ENCODE data around the gene ITGBL1. TPM values are rescaled to one million over a fixed set of nuclear protein-coding genes. Genes with fewer than 3 reads are reported as not detected.

ITGBL1 gene
- total and polyA plus RNA-seq, 8 donors, result 0.63 to 9.5 (median 1.6) TPM

- intact Hi-C loops (cut with DNase I), result no loop called here
- H3K27ac ChIP-seq, result no peak overlapping the region
- no peak for FAIRE-seq
- no peaks in the 10 kb centered on the region for H3K4me1 ChIP-seq
- TF ChIP-seq, protein P1, sequence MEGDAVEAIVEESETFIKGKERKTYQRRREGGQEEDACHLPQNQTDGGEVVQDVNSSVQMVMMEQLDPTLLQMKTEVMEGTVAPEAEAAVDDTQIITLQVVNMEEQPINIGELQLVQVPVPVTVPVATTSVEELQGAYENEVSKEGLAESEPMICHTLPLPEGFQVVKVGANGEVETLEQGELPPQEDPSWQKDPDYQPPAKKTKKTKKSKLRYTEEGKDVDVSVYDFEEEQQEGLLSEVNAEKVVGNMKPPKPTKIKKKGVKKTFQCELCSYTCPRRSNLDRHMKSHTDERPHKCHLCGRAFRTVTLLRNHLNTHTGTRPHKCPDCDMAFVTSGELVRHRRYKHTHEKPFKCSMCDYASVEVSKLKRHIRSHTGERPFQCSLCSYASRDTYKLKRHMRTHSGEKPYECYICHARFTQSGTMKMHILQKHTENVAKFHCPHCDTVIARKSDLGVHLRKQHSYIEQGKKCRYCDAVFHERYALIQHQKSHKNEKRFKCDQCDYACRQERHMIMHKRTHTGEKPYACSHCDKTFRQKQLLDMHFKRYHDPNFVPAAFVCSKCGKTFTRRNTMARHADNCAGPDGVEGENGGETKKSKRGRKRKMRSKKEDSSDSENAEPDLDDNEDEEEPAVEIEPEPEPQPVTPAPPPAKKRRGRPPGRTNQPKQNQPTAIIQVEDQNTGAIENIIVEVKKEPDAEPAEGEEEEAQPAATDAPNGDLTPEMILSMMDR (IDR thresholded peaks at IDR 0.05), result no peak
- ATAC-seq, result no peak
- H3K36me3 ChIP-seq, result no peaks in the 10 kb centered on the region
- no peak for DNase-seq
- H3K9me3 ChIP-seq, result no peaks in the 10 kb centered on the region
- H3K27me3 ChIP-seq, result no peaks in the 10 kb centered on the region
- H3K4me3 ChIP-seq, result no peak overlapping the region
These were observed 103.1 kb downstream of the ITGBL1 start for GRCh38 chr13:101555610-101556009.

DNA sequence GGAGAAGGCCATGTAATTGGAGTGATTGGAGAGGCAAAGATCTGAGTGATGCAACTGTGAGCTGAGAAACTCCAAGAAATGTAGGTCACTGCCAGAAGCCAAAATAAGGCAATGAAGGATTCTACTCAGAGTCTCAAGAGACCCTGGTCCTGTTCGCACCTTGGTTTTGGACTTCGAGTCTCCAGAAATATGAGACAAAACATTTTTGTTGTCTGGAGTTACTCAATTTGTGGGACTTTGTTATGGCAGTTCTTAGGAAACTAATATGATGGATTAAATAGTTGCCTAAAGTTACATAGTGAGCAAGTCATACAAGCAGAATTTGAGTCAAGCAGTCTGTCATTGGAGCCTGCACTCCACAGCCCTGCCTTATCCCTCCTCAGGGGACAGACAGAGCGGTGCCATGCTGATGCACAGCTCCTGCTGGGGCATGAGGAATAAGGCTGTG, 104.2 kb downstream of the ITGBL1 start:
- H3K4me3 ChIP-seq, result no peak overlapping the region
- WGBS, 2 donors, result 76 to 81% methylated on average over 3 of the region's 3 CpGs
- no peaks in the 10 kb centered on the region for H3K9me3 ChIP-seq
- no peaks in the 10 kb centered on the region for H3K36me3 ChIP-seq
- intact Hi-C loops (cut with DNase I), result no loop called here
- TF ChIP-seq, protein P1 (IDR thresholded peaks at IDR 0.05), result no peak
- H3K27me3 ChIP-seq, result no peaks in the 10 kb centered on the region
- no peak overlapping the region for H3K27ac ChIP-seq
- no peaks in the 10 kb centered on the region for H3K4me1 ChIP-seq
- DNase-seq (no peak), FAIRE-seq (no peak), ATAC-seq (no peak)

DNA sequence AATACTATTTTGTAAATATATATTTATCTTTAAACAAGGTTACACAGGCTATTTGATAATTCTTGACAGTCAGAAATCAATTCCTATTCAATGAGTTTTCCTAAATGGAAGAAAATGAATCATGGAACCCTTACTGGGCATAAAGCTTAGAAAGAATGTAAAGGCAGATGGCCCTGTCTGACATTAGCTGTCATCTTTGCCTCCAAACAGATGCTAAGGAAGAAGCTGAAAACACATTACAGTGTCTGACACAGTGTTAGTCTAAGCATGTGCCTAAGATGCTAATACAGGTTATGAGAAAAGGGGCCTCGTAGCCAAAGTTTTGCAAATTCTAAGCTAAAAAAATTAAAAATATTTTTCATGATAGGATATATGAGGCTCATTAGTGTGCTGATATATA, 112.8 kb downstream of the ITGBL1 start:
- TF ChIP-seq, protein P1 (IDR thresholded peaks at IDR 0.05), result no peak
- Histone ChIP-seq H3K27me3 (no peaks in the 10 kb centered on the region), H3K36me3 (no peaks in the 10 kb centered on the region), H3K4me3 (no peak overlapping the region), H3K4me1 (no peaks in the 10 kb centered on the region), H3K9me3 (no peaks in the 10 kb centered on the region), H3K27ac (no peak overlapping the region)
- FAIRE-seq, result no peak
- intact Hi-C loops (cut with DNase I), result no loop called here
- WGBS, 2 donors, result 72 to 89% methylated on average over 1 of the region's 1 CpG
- DNase-seq, result no peak
- ATAC-seq, result no peak

GRCh38 chr13:101567841-101568240, 115.4 kb downstream of the ITGBL1 start:
- TF ChIP-seq, protein P1 (IDR thresholded peaks at IDR 0.05), result no peak
- 62 to 72% methylated on average over 4 of the region's 4 CpGs for WGBS, 2 donors
- Histone ChIP-seq H3K27me3 (no peaks in the 10 kb centered on the region), H3K36me3 (no peaks in the 10 kb centered on the region), H3K9me3 (no peaks in the 10 kb centered on the region), H3K4me1 (no peaks in the 10 kb centered on the region), H3K4me3 (no peak overlapping the region), H3K27ac (no peak overlapping the region)
- FAIRE-seq, result no peak
- intact Hi-C loops (cut with DNase I), result no loop called here
- ATAC-seq, result no peak
- no peak for DNase-seq

DNA sequence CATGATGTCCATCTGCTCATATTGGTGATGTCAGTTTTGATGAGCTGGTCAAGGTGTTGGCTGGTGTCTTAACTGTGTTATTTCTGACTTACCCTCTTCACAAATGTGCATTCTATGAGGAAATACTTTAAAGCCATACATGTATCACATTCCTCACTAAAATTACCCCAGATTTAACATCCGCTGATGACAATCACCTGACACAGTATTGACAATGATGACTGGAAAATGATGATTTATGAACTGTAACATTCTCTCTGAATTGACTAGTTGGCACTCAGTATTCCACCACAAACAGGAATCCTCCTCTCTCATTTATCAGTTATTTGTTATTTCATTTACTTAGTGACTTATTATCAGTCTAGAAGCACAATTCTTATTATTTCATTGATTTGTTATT, 117.3 kb downstream of the ITGBL1 start:
- H3K27me3 ChIP-seq, result no peaks in the 10 kb centered on the region
- FAIRE-seq (no peak), ATAC-seq (no peak), DNase-seq (no peak)
- no peaks in the 10 kb centered on the region for H3K9me3 ChIP-seq
- H3K4me1 ChIP-seq, result no peaks in the 10 kb centered on the region
- WGBS, 2 donors, result 81 to 86% methylated on average over 1 of the region's 1 CpG
- no peak overlapping the region for H3K27ac ChIP-seq
- H3K4me3 ChIP-seq, result no peak overlapping the region
- intact Hi-C loops (cut with DNase I), result no loop called here
- no peaks in the 10 kb centered on the region for H3K36me3 ChIP-seq
- TF ChIP-seq, protein P1 (IDR thresholded peaks at IDR 0.05), result no peak

Data from pancreas (tissue), 10 donors.